Calu3 (cell line): ENCODE results near the gene SLC25A29. TPM values are rescaled to one million over a fixed set of nuclear protein-coding genes. Genes with fewer than 3 reads are reported as not detected.

Source experiments
- Bru-seq: library from RNA; stranded (reverse); fragments of 400-500 nt; gene quantifications from one replicate; lab custom pipeline; 2021; lab: Mats Ljungman, UMichigan
- BruChase-seq, 2 experiments: library from RNA; stranded (reverse); fragments of 400-500 nt; gene quantifications; one replicate each; lab custom pipeline; 2021; lab: Mats Ljungman, UMichigan
- BruUV-seq: library from RNA; stranded (reverse); fragments of 400-500 nt; replicated peaks from 2 replicates; lab custom pipeline; 2021; lab: Mats Ljungman, UMichigan
- CTCF ChIA-PET: fragments of 300-600 bp; sonication (Branson Sonifier 250); formaldehyde crosslinking; loops from one replicate; lab custom pipeline; 2022; ENCODE audit warnings: antibody characterized with exemption; lab: Charles Lee
- DNase-seq: peaks from one replicate; pipeline ENCODE4 v3.0.0; 2022
- H3K27ac Mint-ChIP-seq: one replicate; pipeline ENCODE4 v1.8.0; 2022; ENCODE audit warnings: mixed read lengths; ENCODE audit not compliant: unreplicated experiment
- H3K27me3 Mint-ChIP-seq: one replicate; pipeline ENCODE4 v1.8.0; 2022; ENCODE audit warnings: mixed read lengths; ENCODE audit not compliant: unreplicated experiment
- H3K36me3 Mint-ChIP-seq: one replicate; pipeline ENCODE4 v1.8.0; 2022; ENCODE audit warnings: mild to moderate bottlenecking, moderate library complexity, mixed read lengths; ENCODE audit not compliant: insufficient read depth, unreplicated experiment
- H3K4me1 Mint-ChIP-seq: one replicate; pipeline ENCODE4 v1.8.0; 2022; ENCODE audit warnings: mild to moderate bottlenecking, low read depth, mixed read lengths; ENCODE audit not compliant: unreplicated experiment
- H3K4me3 Mint-ChIP-seq: one replicate; pipeline ENCODE4 v1.8.0; 2022; ENCODE audit warnings: mild to moderate bottlenecking, low read depth, moderate library complexity, mixed read lengths; ENCODE audit not compliant: unreplicated experiment
- H3K9me3 Mint-ChIP-seq: one replicate; pipeline ENCODE4 v1.8.0; 2022; ENCODE audit warnings: low read depth, mixed read lengths; ENCODE audit not compliant: unreplicated experiment
- intact Hi-C: fragments of 100-400 bp; cut with micrococcal nuclease; formaldehyde crosslinking; loops from one replicate; pipeline ENCODE4 v1.10.0; 2022; ENCODE audit not compliant: unreplicated experiment
- long read RNA-seq: library from polyadenylated mRNA; stranded (forward); transcript quantifications from one replicate; pipeline ENCODE4 v2.0.0, GENCODE V29; 2022
- total RNA-seq: library from RNA; stranded (reverse); gene quantifications from 2 replicates; pipeline ENCODE4 v1.2.3, GENCODE V29; 2022
- TF ChIP-seq, protein P1 (sequence below): fragments of 200-600 bp; IDR thresholded peaks from one replicate; pipeline ENCODE4 v1.8.0; 2022; ENCODE audit warnings: antibody characterized with exemption; ENCODE audit not compliant: unreplicated experiment

The SLC25A29 gene, protein sequence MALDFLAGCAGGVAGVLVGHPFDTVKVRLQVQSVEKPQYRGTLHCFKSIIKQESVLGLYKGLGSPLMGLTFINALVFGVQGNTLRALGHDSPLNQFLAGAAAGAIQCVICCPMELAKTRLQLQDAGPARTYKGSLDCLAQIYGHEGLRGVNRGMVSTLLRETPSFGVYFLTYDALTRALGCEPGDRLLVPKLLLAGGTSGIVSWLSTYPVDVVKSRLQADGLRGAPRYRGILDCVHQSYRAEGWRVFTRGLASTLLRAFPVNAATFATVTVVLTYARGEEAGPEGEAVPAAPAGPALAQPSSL
- total RNA-seq (68.4 and 80.1 TPM in 2 replicates), Bru-seq, nascent RNA (percentile 65 among the genes with signal in this experiment), BruChase-seq, experiment 1, labeled RNA remaining after a 6-hour chase (percentile 74 among the genes with signal in this experiment), BruChase-seq, experiment 2, labeled RNA remaining after a 2-hour chase (percentile 78 among the genes with signal in this experiment)
- long read RNA-seq, full-length matches to known transcripts = 30 of 64 reads
- long read RNA-seq, partial matches to known transcripts = 0 of 64 reads
- long read RNA-seq, other reads (novel, unspliced or antisense) = 34 of 64 reads

DNA sequence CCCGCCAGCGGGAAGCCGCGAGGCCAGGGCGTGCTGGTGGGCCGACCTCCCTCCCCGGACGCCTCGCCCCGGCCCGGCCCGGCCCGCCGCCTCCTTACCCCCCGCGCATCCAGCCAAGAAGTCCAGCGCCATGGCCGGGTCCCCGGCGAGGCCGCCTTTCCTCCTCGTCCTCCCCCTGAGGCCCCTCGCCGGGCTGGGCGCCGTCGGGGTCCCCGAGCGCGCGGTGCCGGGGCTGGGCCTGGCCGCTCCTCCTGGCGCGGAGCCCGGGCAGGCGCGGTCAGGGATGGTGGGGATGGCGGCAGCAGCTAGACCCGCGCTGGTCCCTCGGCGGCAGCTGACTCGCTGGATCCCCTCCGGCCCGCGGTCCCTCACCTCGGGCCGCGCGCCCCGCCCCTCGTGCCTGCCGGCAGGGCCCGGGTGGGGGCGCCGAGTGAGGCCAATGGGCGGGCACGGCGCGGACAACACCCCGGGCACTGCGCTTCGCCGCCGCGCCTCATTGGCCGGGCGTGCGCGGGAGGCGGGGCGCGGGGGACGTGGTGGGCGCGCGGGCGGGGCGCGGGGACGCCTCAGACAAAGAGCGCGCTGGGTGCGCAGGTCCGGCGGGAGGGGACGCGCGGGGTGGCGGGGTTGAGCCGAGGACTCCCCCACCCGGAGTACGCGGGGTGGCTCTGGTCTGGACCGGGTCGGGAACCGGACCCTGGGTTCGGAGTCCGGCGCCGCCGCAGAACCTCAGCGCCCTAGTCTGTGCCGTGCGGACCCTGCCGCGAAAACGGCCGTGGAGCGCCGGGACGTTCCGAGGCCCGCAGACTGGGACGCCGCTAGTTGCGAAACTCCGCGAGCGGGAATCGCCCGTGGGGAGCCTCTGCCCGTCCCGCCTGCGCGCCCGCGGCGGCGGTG, at the start of gene SLC25A29:
TSS of gene SLC25A29 (minus strand) at position 344 of the 897 bp plus-strand sequence. CDS start at position 132, 212 bp downstream.
- BruUV-seq = no TSS peak
- DNase-seq = peak; percentile 91
- peaks cover 32% of the 10 kb centered on the region for H3K4me1 Mint-ChIP-seq
- H3K9me3 Mint-ChIP-seq = no peaks in the 10 kb centered on the region
- peaks cover 38% of the 10 kb centered on the region for H3K36me3 Mint-ChIP-seq
- H3K27ac Mint-ChIP-seq = peak within 1 kb of the TSS; percentile 68
- H3K27me3 Mint-ChIP-seq = peaks cover 4% of the 10 kb centered on the region
- CTCF ChIA-PET = no interaction called here
- H3K4me3 Mint-ChIP-seq = peak within 1 kb of the TSS; percentile 80
- TF ChIP-seq, protein P1, sequence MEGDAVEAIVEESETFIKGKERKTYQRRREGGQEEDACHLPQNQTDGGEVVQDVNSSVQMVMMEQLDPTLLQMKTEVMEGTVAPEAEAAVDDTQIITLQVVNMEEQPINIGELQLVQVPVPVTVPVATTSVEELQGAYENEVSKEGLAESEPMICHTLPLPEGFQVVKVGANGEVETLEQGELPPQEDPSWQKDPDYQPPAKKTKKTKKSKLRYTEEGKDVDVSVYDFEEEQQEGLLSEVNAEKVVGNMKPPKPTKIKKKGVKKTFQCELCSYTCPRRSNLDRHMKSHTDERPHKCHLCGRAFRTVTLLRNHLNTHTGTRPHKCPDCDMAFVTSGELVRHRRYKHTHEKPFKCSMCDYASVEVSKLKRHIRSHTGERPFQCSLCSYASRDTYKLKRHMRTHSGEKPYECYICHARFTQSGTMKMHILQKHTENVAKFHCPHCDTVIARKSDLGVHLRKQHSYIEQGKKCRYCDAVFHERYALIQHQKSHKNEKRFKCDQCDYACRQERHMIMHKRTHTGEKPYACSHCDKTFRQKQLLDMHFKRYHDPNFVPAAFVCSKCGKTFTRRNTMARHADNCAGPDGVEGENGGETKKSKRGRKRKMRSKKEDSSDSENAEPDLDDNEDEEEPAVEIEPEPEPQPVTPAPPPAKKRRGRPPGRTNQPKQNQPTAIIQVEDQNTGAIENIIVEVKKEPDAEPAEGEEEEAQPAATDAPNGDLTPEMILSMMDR = no peak
- intact Hi-C loops = loop anchor here (10.0 kb wide), 1 partner anchor 68 kb away; the partner anchor contains the start of gene WDR25

DNA sequence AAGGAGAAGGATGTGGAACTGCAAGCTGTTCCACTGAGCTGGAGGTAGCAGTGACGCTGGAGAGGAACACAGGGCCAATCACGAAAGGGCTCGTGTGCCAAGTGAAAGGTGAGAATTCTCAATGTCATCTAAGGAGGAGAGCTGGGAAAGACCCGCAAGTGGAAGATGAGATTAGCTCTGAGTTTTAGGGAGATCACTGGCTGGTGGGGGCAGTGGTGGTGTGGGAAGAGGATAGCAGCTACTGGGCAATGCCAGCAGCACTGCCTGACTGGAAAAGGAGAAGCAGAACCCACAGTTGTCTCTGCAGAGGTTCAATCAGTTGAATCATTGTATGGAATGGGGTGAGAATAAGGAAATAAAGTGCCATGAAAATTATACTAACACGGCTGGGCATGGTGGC, 44.7 kb upstream of the SLC25A29 start:
- DNase-seq = no peak
- CTCF ChIA-PET = no interaction called here
- Mint-ChIP-seq H3K36me3 (peaks cover 67% of the 10 kb centered on the region), H3K4me3 (no peak overlapping the region), H3K4me1 (no peaks in the 10 kb centered on the region), H3K9me3 (no peaks in the 10 kb centered on the region), H3K27me3 (no peaks in the 10 kb centered on the region), H3K27ac (peak overlapping the region; percentile 31)
- TF ChIP-seq, protein P1 = no peak
- intact Hi-C loops = no loop called here
- BruUV-seq = no TSS peak

DNA sequence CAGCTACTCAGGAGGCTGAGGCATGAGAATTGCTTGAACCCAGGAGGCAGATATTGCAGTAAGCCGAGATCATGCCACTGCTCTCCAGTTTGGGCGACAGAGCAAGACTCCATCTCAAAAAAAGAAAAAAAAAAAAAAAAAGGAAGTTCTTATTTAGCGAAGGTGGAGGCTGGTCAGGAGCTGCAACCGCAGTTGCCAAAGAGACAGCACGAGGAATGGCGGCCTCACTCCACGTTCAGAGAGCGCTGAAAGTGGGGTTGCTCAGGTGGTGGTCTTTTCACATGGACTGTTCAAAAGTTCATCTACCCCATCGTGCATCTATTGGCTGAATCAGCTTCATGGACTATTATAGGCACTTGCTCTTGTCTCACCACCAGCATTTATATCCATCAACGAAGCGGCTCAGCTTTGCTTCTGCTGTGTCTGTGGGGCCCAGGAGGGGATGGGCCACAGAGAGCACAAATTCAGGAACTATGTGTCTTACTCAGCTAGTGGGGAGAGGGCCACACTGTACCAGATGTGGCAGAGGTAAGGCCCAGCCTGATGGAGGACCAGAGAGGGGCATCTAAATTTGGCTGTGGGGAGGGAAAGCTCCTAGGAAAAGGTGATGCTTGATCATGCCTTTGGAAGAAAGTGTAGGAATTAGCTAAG, 44.2 kb upstream of the SLC25A29 start:
- no peak for DNase-seq
- peak overlapping the region; percentile 31 for H3K27ac Mint-ChIP-seq
- TF ChIP-seq, protein P1 = no peak
- H3K36me3 Mint-ChIP-seq = peaks cover 67% of the 10 kb centered on the region
- no peaks in the 10 kb centered on the region for H3K9me3 Mint-ChIP-seq
- H3K4me1 Mint-ChIP-seq = no peaks in the 10 kb centered on the region
- intact Hi-C loops = no loop called here
- CTCF ChIA-PET = no interaction called here
- no peaks in the 10 kb centered on the region for H3K27me3 Mint-ChIP-seq
- H3K4me3 Mint-ChIP-seq = no peak overlapping the region
- BruUV-seq = no TSS peak
